GM23248 (cell line): ENCODE data around the gene PLCL2. TPM values are rescaled to one million over a fixed set of nuclear protein-coding genes. Genes with fewer than 3 reads are reported as not detected.

Experiments used
- DNase-seq: peaks from one replicate; pipeline ENCODE4 v3.0.0-alpha.2; 2015
- H2AFZ ChIP-seq: fragments of 200-600 bp; sonication (generic); 2 replicates; pipeline ENCODE4 v1.6.1; 2016; ENCODE audit warnings: antibody characterized with exemption
- H3F3A ChIP-seq: fragments of 200-600 bp; sonication (generic); 2 replicates; pipeline ENCODE4 v1.6.1; 2016; ENCODE audit warnings: mild to moderate bottlenecking, antibody characterized with exemption, mixed run types; ENCODE audit not compliant: insufficient read depth
- H3K27ac ChIP-seq: fragments of 200-600 bp; sonication (generic); 2 replicates; pipeline ENCODE4 v1.5.1; 2016; ENCODE audit warnings: mild to moderate bottlenecking
- H3K27me3 ChIP-seq: fragments of 200-600 bp; sonication (generic); replicated peaks from 2 replicates; pipeline ENCODE4 v1.6.1; 2016; ENCODE audit warnings: mild to moderate bottlenecking; ENCODE audit not compliant: insufficient read depth
- H3K36me3 ChIP-seq: fragments of 200-600 bp; sonication (generic); 2 replicates; pipeline ENCODE4 v1.6.1; 2016; ENCODE audit warnings: low read depth, mild to moderate bottlenecking
- H3K4me1 ChIP-seq: fragments of 200-600 bp; sonication (generic); 2 replicates; pipeline ENCODE4 v1.6.1; 2016; ENCODE audit warnings: mild to moderate bottlenecking; ENCODE audit not compliant: insufficient read depth
- H3K4me2 ChIP-seq: fragments of 200-600 bp; sonication (generic); one replicate; pipeline ENCODE4 v1.6.1; 2016; ENCODE audit warnings: mild to moderate bottlenecking; ENCODE audit not compliant: unreplicated experiment
- H3K4me3 ChIP-seq: fragments of 200-600 bp; sonication (generic); 2 replicates; pipeline ENCODE4 v1.5.1; 2016; ENCODE audit warnings: mild to moderate bottlenecking
- H3K79me2 ChIP-seq: fragments of 200-600 bp; sonication (generic); 2 replicates; pipeline ENCODE4 v1.6.1; 2016; ENCODE audit warnings: mild to moderate bottlenecking; ENCODE audit not compliant: insufficient read depth
- H3K9ac ChIP-seq: fragments of 200-600 bp; sonication (generic); 2 replicates; pipeline ENCODE4 v1.6.1; 2016; ENCODE audit warnings: mild to moderate bottlenecking
- H3K9me2 ChIP-seq: fragments of 200-600 bp; sonication (generic); 2 replicates; pipeline ENCODE4 v1.6.1; 2016; ENCODE audit warnings: mixed run types, mild to moderate bottlenecking, moderate library complexity; ENCODE audit not compliant: insufficient read depth
- H3K9me3 ChIP-seq: fragments of 200-600 bp; sonication (generic); one replicate; pipeline ENCODE4 v1.6.1; 2017; ENCODE audit warnings: low read depth
- H4K20me1 ChIP-seq: fragments of 200-600 bp; sonication (generic); 2 replicates; pipeline ENCODE4 v1.6.0; 2016; ENCODE audit not compliant: insufficient read depth
- EZH2 ChIP-seq: fragments of 200-600 bp; sonication (generic); IDR thresholded peaks from 2 replicates; pipeline ENCODE4 v1.6.1; 2018; ENCODE audit warnings: antibody characterized with exemption, mild to moderate bottlenecking; ENCODE audit not compliant: insufficient read depth, poor library complexity, severe bottlenecking
- EZH2phosphoT487 ChIP-seq: fragments of 200-600 bp; sonication (generic); IDR thresholded peaks from 2 replicates; pipeline ENCODE4 v1.6.1; 2018; ENCODE audit warnings: antibody characterized with exemption, moderate library complexity, mild to moderate bottlenecking, low read depth; ENCODE audit not compliant: insufficient read depth
- WGBS, 2 experiments: methylation state at CpG; one replicate each; pipeline ENCODE4 v1.1.6; 2015 to 2017; ENCODE audit warnings: low lambda C conversion rate in 2 of 2, low coverage in 1 of 2; ENCODE audit errors: missing lambda C conversion rate in 2 of 2; 5-methylcytosine and 5-hydroxymethylcytosine counted together
- in situ Hi-C: fragments of 300-500 bp; cut with MboI; formaldehyde crosslinking; loops from 2 replicates; pipeline ENCODE4 v1.15.0; 2020
- polyA plus RNA-seq: library from polyadenylated mRNA; unstranded; fragments of >200 nt; fragmentation: Nextera tagmentation; extraction: Ambion mirVana; gene quantifications from 2 replicates; pipeline ENCODE4 v1.2.1, GENCODE V29; 2016
- total RNA-seq: library from RNA; depleted of rRNA; stranded (reverse); fragments of >200 nt; shearing (Covaris generic); gene quantifications from 2 replicates; pipeline ENCODE4 v1.2.3, GENCODE V29; 2014

PLCL2 gene
- total and polyA plus RNA-seq, 2 experiments from 2014 or later: 1.4 to 5.1 TPM

GRCh38 chr3:17062736-17063135 is 178.0 kb downstream of the PLCL2 start:
- Histone ChIP-seq H3K9me3 (no peaks in the 10 kb centered on the region), H3K36me3 (no peaks in the 10 kb centered on the region), H3K79me2 (no peaks in the 10 kb centered on the region), H3K27ac (no peak overlapping the region), H3K4me3 (no peak overlapping the region), H2AFZ (no peak overlapping the region), H3K4me2 (no peak overlapping the region), H3K9ac (no peak overlapping the region), H3K9me2 (no peaks in the 10 kb centered on the region), H3F3A (peaks cover 3% of the 10 kb centered on the region; the same call in 1 of the 2 replicates), H3K4me1 (no peaks in the 10 kb centered on the region), H4K20me1 (no peaks in the 10 kb centered on the region), H3K27me3 (no peaks in the 10 kb centered on the region)
- 91 to 94% methylated on average over 3 of the region's 3 CpGs for WGBS, 2 experiments
- DNase-seq: no peak
- in situ Hi-C loops: no loop called here
- TF ChIP-seq EZH2phosphoT487: no peak
- no peak for TF ChIP-seq EZH2

- TF ChIP-seq EZH2 (no peak), EZH2phosphoT487 (no peak)
- Histone ChIP-seq H3K79me2 (no peaks in the 10 kb centered on the region), H3K4me2 (no peak overlapping the region), H2AFZ (no peak overlapping the region), H3K9ac (no peak overlapping the region), H3K4me3 (no peak overlapping the region), H3K4me1 (no peaks in the 10 kb centered on the region), H4K20me1 (no peaks in the 10 kb centered on the region), H3K9me3 (no peaks in the 10 kb centered on the region), H3K27me3 (no peaks in the 10 kb centered on the region), H3K36me3 (no peaks in the 10 kb centered on the region), H3K9me2 (no peaks in the 10 kb centered on the region), H3F3A (no peaks in the 10 kb centered on the region), H3K27ac (no peak overlapping the region)
- DNase-seq: no peak
- 80 to 87% methylated on average over 3 of the region's 3 CpGs for WGBS, 2 experiments
- in situ Hi-C loops: no loop called here
Measured at GRCh38 chr3:17063596-17063995, 178.8 kb downstream of the PLCL2 start.

- Histone ChIP-seq H3K9me2 (no peaks in the 10 kb centered on the region), H3K4me3 (no peak overlapping the region), H2AFZ (no peak overlapping the region), H3K27ac (no peak overlapping the region), H3K27me3 (no peaks in the 10 kb centered on the region), H3K36me3 (no peaks in the 10 kb centered on the region), H3K79me2 (no peaks in the 10 kb centered on the region), H3F3A (no peaks in the 10 kb centered on the region), H3K9me3 (no peaks in the 10 kb centered on the region), H3K9ac (no peak overlapping the region), H3K4me2 (no peak overlapping the region), H4K20me1 (no peaks in the 10 kb centered on the region), H3K4me1 (peaks cover under 1% of the 10 kb centered on the region; the same call in 1 of the 2 replicates)
- WGBS, 2 experiments: 92 to 100% methylated on average over 2 of the region's 2 CpGs
- in situ Hi-C loops: no loop called here
- no peak for DNase-seq
- TF ChIP-seq EZH2phosphoT487 (no peak), EZH2 (no peak)
Measured at GRCh38 chr3:17065315-17065714, 180.6 kb downstream of the PLCL2 start.

- no peak overlapping the region for H3K9ac ChIP-seq
- no peak for DNase-seq
- no peak overlapping the region for H2AFZ ChIP-seq
- H3K4me2 ChIP-seq: no peak overlapping the region
- no peaks in the 10 kb centered on the region for H3K9me3 ChIP-seq
- TF ChIP-seq EZH2phosphoT487: no peak
- no peak for TF ChIP-seq EZH2
- no peaks in the 10 kb centered on the region for H4K20me1 ChIP-seq
- in situ Hi-C loops: no loop called here
- no peak overlapping the region for H3K27ac ChIP-seq
- H3K27me3 ChIP-seq: no peaks in the 10 kb centered on the region
- no peaks in the 10 kb centered on the region for H3K36me3 ChIP-seq
- H3K79me2 ChIP-seq: no peaks in the 10 kb centered on the region
- H3F3A ChIP-seq: no peaks in the 10 kb centered on the region
- H3K4me1 ChIP-seq: peaks cover 6% of the 10 kb centered on the region; the same call in 1 of the 2 replicates
- H3K9me2 ChIP-seq: no peaks in the 10 kb centered on the region
- WGBS, 2 experiments: 92 to 96% methylated on average over 4 of the region's 4 CpGs
- no peak overlapping the region for H3K4me3 ChIP-seq
Measured at GRCh38 chr3:17065881-17066280, 181.1 kb downstream of the PLCL2 start.

GRCh38 chr3:17069754-17070153 is 185.0 kb downstream of the PLCL2 start:
- no peaks in the 10 kb centered on the region for H3K27me3 ChIP-seq
- no peak overlapping the region for H2AFZ ChIP-seq
- no peaks in the 10 kb centered on the region for H3F3A ChIP-seq
- TF ChIP-seq EZH2 (no peak), EZH2phosphoT487 (no peak)
- no peaks in the 10 kb centered on the region for H3K9me3 ChIP-seq
- H3K4me1 ChIP-seq: peaks cover 8% of the 10 kb centered on the region; the same call in 1 of the 2 replicates
- H4K20me1 ChIP-seq: no peaks in the 10 kb centered on the region
- no peak for DNase-seq
- H3K9ac ChIP-seq: no peak overlapping the region
- H3K4me2 ChIP-seq: no peak overlapping the region
- no peaks in the 10 kb centered on the region for H3K36me3 ChIP-seq
- no peak overlapping the region for H3K4me3 ChIP-seq
- in situ Hi-C loops: no loop called here
- no peaks in the 10 kb centered on the region for H3K79me2 ChIP-seq
- H3K27ac ChIP-seq: no peak overlapping the region
- H3K9me2 ChIP-seq: no peaks in the 10 kb centered on the region
- WGBS, 2 experiments: 88 to 90% methylated on average over 4 of the region's 4 CpGs
